HEK293 (cell line): Measurements from ENCODE around the gene ZBTB8A.

Experiments
- FEZF1 ChIP-seq: fragments of 450-650 bp; formaldehyde crosslinking; IDR thresholded peaks from 2 replicates; pipeline ENCODE4 v1.5.1; 2016; ENCODE audit warnings: missing biosample characterization, missing genetic modification characterization
- HOXC10 ChIP-seq: sonication (generic); formaldehyde crosslinking; IDR thresholded peaks from 2 replicates; pipeline ENCODE4 v1.8.1; 2023; ENCODE audit warnings: mild to moderate bottlenecking, missing genetic modification reagents
- INSM2 ChIP-seq: fragments of 450-650 bp; formaldehyde crosslinking; IDR thresholded peaks from 2 replicates; pipeline ENCODE4 v1.5.1; 2016; ENCODE audit warnings: missing biosample characterization, missing genetic modification characterization
- KLF9 ChIP-seq: fragments of 450-650 bp; formaldehyde crosslinking; IDR thresholded peaks from 2 replicates; pipeline ENCODE4 v1.5.1; 2016; ENCODE audit warnings: missing biosample characterization, missing genetic modification characterization, low read depth
- MYNN ChIP-seq: fragments of 450-650 bp; formaldehyde crosslinking; IDR thresholded peaks from 2 replicates; pipeline ENCODE4 v1.5.1; 2016; ENCODE audit warnings: missing biosample characterization, missing genetic modification characterization, borderline replicate concordance
- RBAK ChIP-seq: fragments of 450-650 bp; formaldehyde crosslinking; IDR thresholded peaks from 2 replicates; pipeline ENCODE4 v1.5.1; 2016; ENCODE audit warnings: missing biosample characterization, missing genetic modification characterization
- REPIN1 ChIP-seq: fragments of 450-650 bp; formaldehyde crosslinking; IDR thresholded peaks from 2 replicates; pipeline ENCODE4 v1.5.1; 2017; ENCODE audit warnings: missing biosample characterization, missing genetic modification characterization, low read depth
- ZBTB1 ChIP-seq: fragments of 450-650 bp; formaldehyde crosslinking; IDR thresholded peaks from 2 replicates; pipeline ENCODE4 v1.5.1; 2016; ENCODE audit warnings: missing biosample characterization, missing genetic modification characterization
- ZBTB11 ChIP-seq: fragments of 450-650 bp; formaldehyde crosslinking; conservative IDR thresholded peaks from 2 replicates; pipeline ENCODE4 v1.5.1; 2016; ENCODE audit warnings: low read depth, missing biosample characterization, missing genetic modification characterization
- ZBTB17 ChIP-seq: fragments of 450-650 bp; formaldehyde crosslinking; IDR thresholded peaks from 2 replicates; pipeline ENCODE4 v1.5.1; 2016; ENCODE audit warnings: missing biosample characterization, missing genetic modification characterization
- ZBTB21 ChIP-seq: fragments of 450-650 bp; formaldehyde crosslinking; IDR thresholded peaks from 2 replicates; pipeline ENCODE4 v1.5.1; 2017; ENCODE audit warnings: missing biosample characterization, missing genetic modification characterization
- ZFP37 ChIP-seq: fragments of 450-650 bp; formaldehyde crosslinking; IDR thresholded peaks from 2 replicates; pipeline ENCODE4 v1.5.1; 2016; ENCODE audit warnings: missing biosample characterization, missing genetic modification characterization
- ZFP41 ChIP-seq: fragments of 450-650 bp; formaldehyde crosslinking; IDR thresholded peaks from 2 replicates; pipeline ENCODE4 v1.5.1; 2016; ENCODE audit warnings: missing biosample characterization, missing genetic modification characterization, borderline replicate concordance
- ZIC2 ChIP-seq: fragments of 450-650 bp; formaldehyde crosslinking; IDR thresholded peaks from 2 replicates; pipeline ENCODE4 v1.5.1; 2016; ENCODE audit warnings: missing biosample characterization, missing genetic modification characterization
- ZNF114 ChIP-seq: fragments of 450-650 bp; formaldehyde crosslinking; IDR thresholded peaks from 2 replicates; pipeline ENCODE4 v1.5.0; 2017; ENCODE audit warnings: missing biosample characterization, missing genetic modification characterization
- ZNF16 ChIP-seq: fragments of 450-650 bp; formaldehyde crosslinking; IDR thresholded peaks from 2 replicates; pipeline ENCODE4 v1.5.1; 2016; ENCODE audit warnings: low read depth, missing biosample characterization, missing genetic modification characterization
- ZNF169 ChIP-seq: fragments of 450-650 bp; formaldehyde crosslinking; IDR thresholded peaks from 2 replicates; pipeline ENCODE4 v1.5.1; 2016; ENCODE audit warnings: missing biosample characterization, missing genetic modification characterization
- ZNF2 ChIP-seq: fragments of 450-650 bp; formaldehyde crosslinking; IDR thresholded peaks from 2 replicates; pipeline ENCODE4 v1.5.1; 2016; ENCODE audit warnings: missing biosample characterization, missing genetic modification characterization
- ZNF239 ChIP-seq: fragments of 450-650 bp; formaldehyde crosslinking; IDR thresholded peaks from 2 replicates; pipeline ENCODE4 v1.5.1; 2016; ENCODE audit warnings: missing biosample characterization, missing genetic modification characterization
- ZNF248 ChIP-seq: fragments of 450-650 bp; formaldehyde crosslinking; IDR thresholded peaks from 2 replicates; pipeline ENCODE4 v1.5.1; 2017; ENCODE audit warnings: missing biosample characterization, missing genetic modification characterization
- ZNF280D ChIP-seq: fragments of 450-650 bp; formaldehyde crosslinking; IDR thresholded peaks from 2 replicates; pipeline ENCODE4 v1.5.1; 2016; ENCODE audit warnings: missing biosample characterization, missing genetic modification characterization
- ZNF341 ChIP-seq: fragments of 450-650 bp; formaldehyde crosslinking; IDR thresholded peaks from 2 replicates; pipeline ENCODE4; 2016; ENCODE audit warnings: low read depth, missing biosample characterization, missing genetic modification characterization
- ZNF398 ChIP-seq: fragments of 450-650 bp; formaldehyde crosslinking; IDR thresholded peaks from 2 replicates; pipeline ENCODE4 v1.5.1; 2017; ENCODE audit warnings: missing biosample characterization, missing genetic modification characterization
- ZNF596 ChIP-seq: fragments of 450-650 bp; IDR thresholded peaks from 2 replicates; pipeline ENCODE4 v1.5.0; 2018; ENCODE audit warnings: missing biosample characterization, mild to moderate bottlenecking, missing genetic modification characterization, moderate library complexity
- ZNF677 ChIP-seq: fragments of 450-650 bp; IDR thresholded peaks from 2 replicates; pipeline ENCODE4 v1.5.0; 2018; ENCODE audit warnings: missing biosample characterization, mild to moderate bottlenecking, missing genetic modification characterization, moderate library complexity
- ZNF776 ChIP-seq: fragments of 450-650 bp; formaldehyde crosslinking; IDR thresholded peaks from 2 replicates; pipeline ENCODE4 v1.5.0; 2017; ENCODE audit warnings: missing biosample characterization, missing genetic modification characterization, borderline replicate concordance
- ZNF785 ChIP-seq: fragments of 450-650 bp; formaldehyde crosslinking; IDR thresholded peaks from 2 replicates; pipeline ENCODE4 v1.5.1; 2016; ENCODE audit warnings: missing biosample characterization, missing genetic modification characterization
- ZXDB ChIP-seq: fragments of 450-650 bp; formaldehyde crosslinking; IDR thresholded peaks from 2 replicates; pipeline ENCODE4 v1.5.1; 2016; ENCODE audit warnings: missing biosample characterization, missing genetic modification characterization
- TF ChIP-seq, protein P1 (sequence below): fragments of 450-650 bp; formaldehyde crosslinking; IDR thresholded peaks from 2 replicates; pipeline ENCODE4 v1.5.1; 2017; ENCODE audit warnings: missing biosample characterization, missing genetic modification characterization

The ZBTB8A gene

DNA sequence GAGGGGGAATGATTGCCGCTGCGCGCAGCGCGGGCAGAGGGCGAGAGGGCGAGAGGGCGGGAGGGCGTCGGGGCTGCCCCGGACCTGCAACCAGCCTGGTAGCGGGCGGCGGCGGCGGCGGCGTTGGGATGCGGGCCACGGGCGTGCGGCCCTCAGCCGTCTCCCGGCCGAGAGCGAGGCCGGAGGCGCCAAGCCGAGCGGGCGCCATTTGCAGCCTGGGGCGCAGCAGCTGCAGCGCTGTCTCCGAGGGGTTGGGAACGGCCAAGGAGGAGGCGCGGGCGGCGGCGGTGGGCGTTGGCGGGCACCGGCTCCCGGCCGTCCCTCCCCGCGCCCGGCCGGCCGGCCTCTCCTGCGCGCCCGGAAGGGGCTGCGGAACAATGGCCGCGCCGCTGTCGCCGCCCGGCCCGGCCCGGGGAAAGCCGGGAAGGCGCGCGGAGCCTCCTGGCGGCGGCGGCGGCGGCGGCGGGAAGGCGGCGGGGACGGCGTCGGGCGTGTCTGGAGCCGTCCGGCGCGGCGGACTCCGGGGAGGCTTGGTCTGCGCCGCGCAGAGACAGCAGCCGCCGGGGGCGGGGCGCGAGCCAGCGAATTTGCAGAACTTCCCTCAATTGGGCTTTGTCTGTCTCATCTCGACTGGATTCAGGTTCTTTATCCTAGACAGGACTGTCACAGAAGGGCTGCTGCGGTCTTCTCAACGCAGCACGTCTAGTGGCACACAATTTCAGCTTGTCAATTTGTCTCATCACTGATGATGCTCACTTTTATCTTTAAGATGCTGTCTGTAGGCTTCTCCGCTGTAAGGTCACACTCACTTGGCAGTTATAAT, 38.6 kb upstream of the ZBTB8A start (continued):
- TF ChIP-seq ZNF280D (tag by site-specific recombination): no peak
- no peak for TF ChIP-seq ZNF677
- TF ChIP-seq ZFP41 (tag by site-specific recombination): no peak
- TF ChIP-seq ZBTB1 (tag by site-specific recombination): no peak
- TF ChIP-seq ZBTB11 (tag by site-specific recombination): no peak
- 0 out of 2 replicates have a peak, but pooled peaks have one; percentile 13 for TF ChIP-seq ZBTB17
- no peak for TF ChIP-seq ZNF114 (tag by site-specific recombination)
- no peak for TF ChIP-seq REPIN1 (tag by site-specific recombination)
- TF ChIP-seq ZXDB (tag by site-specific recombination): no peak
- TF ChIP-seq ZNF239: no peak
- no peak for TF ChIP-seq MYNN (tag by site-specific recombination)
- TF ChIP-seq ZNF776 (tag by site-specific recombination): no peak
- no peak for TF ChIP-seq ZBTB21 (tag by site-specific recombination)
- TF ChIP-seq HOXC10 (CRISPR knock-in tag): 0 out of 2 replicates have a peak, but pooled peaks have one; percentile 36
- no peak for TF ChIP-seq ZIC2 (tag by site-specific recombination)
- TF ChIP-seq FEZF1 (tag by site-specific recombination): no peak
- TF ChIP-seq ZNF596 (tag by site-specific recombination): peak; percentile 50
- TF ChIP-seq ZNF341: peak; percentile 53
- no peak for TF ChIP-seq ZNF2 (tag by site-specific recombination)
- TF ChIP-seq, protein P1, sequence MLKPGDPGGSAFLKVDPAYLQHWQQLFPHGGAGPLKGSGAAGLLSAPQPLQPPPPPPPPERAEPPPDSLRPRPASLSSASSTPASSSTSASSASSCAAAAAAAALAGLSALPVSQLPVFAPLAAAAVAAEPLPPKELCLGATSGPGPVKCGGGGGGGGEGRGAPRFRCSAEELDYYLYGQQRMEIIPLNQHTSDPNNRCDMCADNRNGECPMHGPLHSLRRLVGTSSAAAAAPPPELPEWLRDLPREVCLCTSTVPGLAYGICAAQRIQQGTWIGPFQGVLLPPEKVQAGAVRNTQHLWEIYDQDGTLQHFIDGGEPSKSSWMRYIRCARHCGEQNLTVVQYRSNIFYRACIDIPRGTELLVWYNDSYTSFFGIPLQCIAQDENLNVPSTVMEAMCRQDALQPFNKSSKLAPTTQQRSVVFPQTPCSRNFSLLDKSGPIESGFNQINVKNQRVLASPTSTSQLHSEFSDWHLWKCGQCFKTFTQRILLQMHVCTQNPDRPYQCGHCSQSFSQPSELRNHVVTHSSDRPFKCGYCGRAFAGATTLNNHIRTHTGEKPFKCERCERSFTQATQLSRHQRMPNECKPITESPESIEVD (tag by site-specific recombination): no peak
- no peak for TF ChIP-seq ZFP37 (tag by site-specific recombination)
- peak; percentile 25; the same call in 1 of the 2 replicates for TF ChIP-seq ZNF398 (tag by site-specific recombination)
- TF ChIP-seq ZNF169: no peak
- no peak for TF ChIP-seq INSM2
- no peak for TF ChIP-seq ZNF785 (tag by site-specific recombination)
- no peak for TF ChIP-seq ZNF248 (tag by site-specific recombination)
- TF ChIP-seq RBAK (tag by site-specific recombination): no peak
- peak; percentile 6; the same call in 1 of the 2 replicates for TF ChIP-seq KLF9 (tag by site-specific recombination)
- TF ChIP-seq ZNF16: no peak
